T47D (cell line): ENCODE data around the gene MAD1L1.

Source experiments
- DNase-seq, 2 experiments: peaks; one replicate each; pipeline versions ENCODE4 v3.0.0 to v3.0.0-alpha.2; 2011 to 2012; ENCODE audit warnings: low read depth in 1 of 2, low spot score in 1 of 2
- JUND ChIP-seq: IDR thresholded peaks from 2 replicates; pipeline ENCODE4 v1.6.1; 2012; ENCODE audit warnings: low read depth
- in situ Hi-C: cut with HindIII; loops from 2 replicates; pipeline ENCODE4 v1.10.0; 2016; ENCODE audit warnings: low sequenced_read_pairs, low pct_unique_long_range_greater_than_20kb

MAD1L1 gene

GRCh38 chr7:1987591-1988532 is 244.9 kb downstream of the MAD1L1 start:
- in situ Hi-C loops, result no loop called here
- no peak for DNase-seq
- no peak for TF ChIP-seq JUND

GRCh38 chr7:1987084-1987535 is 245.6 kb downstream of the MAD1L1 start:
- DNase-seq, result no peak
- TF ChIP-seq JUND, result no peak
- in situ Hi-C loops, result no loop called here

- in situ Hi-C loops, result no loop called here
- no peak for TF ChIP-seq JUND
- no peak for DNase-seq
Measured at GRCh38 chr7:1986366-1987083, 246.2 kb downstream of the MAD1L1 start.

DNA sequence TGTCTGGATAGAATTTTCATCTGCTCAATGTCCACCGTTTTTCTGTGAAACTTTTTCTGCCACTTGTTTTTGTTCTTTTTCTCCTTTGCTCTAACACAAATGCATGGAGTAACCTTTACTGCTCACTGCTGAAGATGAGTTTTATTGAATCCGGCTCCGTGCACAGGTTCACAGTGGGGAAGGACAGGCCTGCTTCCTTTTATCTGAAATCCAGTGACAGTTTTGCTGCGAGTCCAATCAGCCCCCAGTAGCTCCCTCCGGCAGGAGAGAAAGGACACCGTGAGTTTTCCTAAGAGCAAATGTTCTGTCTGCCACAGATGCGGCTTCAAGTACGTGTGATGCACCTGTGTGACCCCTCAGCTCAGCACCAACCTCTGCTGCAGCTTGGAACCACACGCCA is 246.8 kb downstream of the MAD1L1 start:
- TF ChIP-seq JUND, result no peak
- DNase-seq, result no peak
- in situ Hi-C loops, result no loop called here

GRCh38 chr7:1985042-1985441 is 247.7 kb downstream of the MAD1L1 start:
- in situ Hi-C loops, result no loop called here
- no peak for DNase-seq
- TF ChIP-seq JUND, result no peak

GRCh38 chr7:1981878-1982230 is 250.9 kb downstream of the MAD1L1 start:
- TF ChIP-seq JUND, result no peak
- in situ Hi-C loops, result no loop called here
- no peak for DNase-seq

DNA sequence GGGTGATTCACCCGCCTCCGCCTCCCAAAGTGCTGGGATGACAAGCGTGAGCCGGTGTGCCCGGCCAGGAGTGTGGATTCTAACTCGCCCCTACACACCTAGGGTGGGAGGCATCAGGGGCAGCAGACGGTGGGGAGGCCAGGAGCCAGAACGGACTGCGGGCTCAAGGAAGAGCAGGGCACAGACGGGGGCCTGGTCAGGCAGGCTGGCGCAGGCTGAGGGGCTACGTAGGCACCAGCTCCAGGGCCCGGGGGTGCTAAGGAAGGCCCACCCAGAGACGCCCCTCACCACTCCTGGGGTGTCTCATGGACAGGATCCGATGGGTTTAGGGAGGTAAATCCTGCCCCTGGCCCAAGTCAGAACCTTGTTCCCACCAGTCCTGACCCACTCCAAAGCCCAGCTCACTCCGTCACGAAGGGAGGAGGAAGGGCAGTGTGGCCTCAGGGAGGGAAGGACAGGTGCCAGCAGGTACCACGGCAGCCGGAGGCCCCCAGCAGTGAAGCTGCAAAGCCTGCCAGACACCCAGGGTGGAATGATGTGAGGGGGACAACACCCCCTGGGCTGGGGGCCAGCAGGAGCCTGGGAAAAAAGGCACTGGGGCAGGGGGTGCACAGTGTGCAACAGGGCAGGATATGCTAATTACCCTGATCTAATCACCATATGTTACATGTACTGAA is 251.4 kb downstream of the MAD1L1 start:
- in situ Hi-C loops, result no loop called here
- DNase-seq, result no peak
- no peak for TF ChIP-seq JUND

- in situ Hi-C loops, result no loop called here
- TF ChIP-seq JUND, result no peak
- no peak for DNase-seq
Measured at GRCh38 chr7:1979591-1980560, 252.9 kb downstream of the MAD1L1 start.

- TF ChIP-seq JUND, result no peak
- in situ Hi-C loops, result no loop called here
- DNase-seq, result no peak
Measured at GRCh38 chr7:1978656-1979590, 253.8 kb downstream of the MAD1L1 start.

- TF ChIP-seq JUND, result no peak
- DNase-seq, result no peak
- in situ Hi-C loops, result no loop called here
Measured at GRCh38 chr7:1977876-1978441, 254.8 kb downstream of the MAD1L1 start.
